GM20000 (cell line): Measurements from ENCODE around the gene E2F3.

Experiments used
- DNase-seq: peaks from one replicate; pipeline ENCODE4 v3.0.0; 2012; ENCODE audit warnings: low spot score
- TF ChIP-seq, protein P1 (sequence below): IDR thresholded peaks from 2 replicates; pipeline ENCODE4 v1.5.1; 2012; ENCODE audit warnings: mild to moderate bottlenecking, control low read depth; ENCODE audit errors: extremely low read depth, missing control alignments

Gene E2F3

DNA sequence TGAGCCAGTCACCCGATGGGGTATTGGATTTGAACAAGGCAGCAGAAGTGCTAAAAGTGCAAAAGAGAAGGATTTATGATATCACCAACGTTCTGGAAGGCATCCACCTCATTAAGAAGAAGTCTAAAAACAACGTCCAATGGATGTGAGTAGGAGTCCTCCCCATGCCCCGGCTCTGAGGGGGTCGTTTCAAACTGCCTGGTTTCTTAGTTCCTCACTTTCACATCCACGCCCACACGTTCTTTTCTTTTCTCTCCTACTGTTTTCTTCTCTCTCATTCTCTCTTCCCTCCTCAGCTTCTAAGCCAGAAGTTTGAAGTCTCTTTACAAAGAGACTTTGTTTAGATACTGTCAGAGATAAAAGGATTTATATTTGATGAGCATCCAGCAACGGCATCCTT lies 79.6 kb downstream of the E2F3 start:
- TF ChIP-seq, protein P1, sequence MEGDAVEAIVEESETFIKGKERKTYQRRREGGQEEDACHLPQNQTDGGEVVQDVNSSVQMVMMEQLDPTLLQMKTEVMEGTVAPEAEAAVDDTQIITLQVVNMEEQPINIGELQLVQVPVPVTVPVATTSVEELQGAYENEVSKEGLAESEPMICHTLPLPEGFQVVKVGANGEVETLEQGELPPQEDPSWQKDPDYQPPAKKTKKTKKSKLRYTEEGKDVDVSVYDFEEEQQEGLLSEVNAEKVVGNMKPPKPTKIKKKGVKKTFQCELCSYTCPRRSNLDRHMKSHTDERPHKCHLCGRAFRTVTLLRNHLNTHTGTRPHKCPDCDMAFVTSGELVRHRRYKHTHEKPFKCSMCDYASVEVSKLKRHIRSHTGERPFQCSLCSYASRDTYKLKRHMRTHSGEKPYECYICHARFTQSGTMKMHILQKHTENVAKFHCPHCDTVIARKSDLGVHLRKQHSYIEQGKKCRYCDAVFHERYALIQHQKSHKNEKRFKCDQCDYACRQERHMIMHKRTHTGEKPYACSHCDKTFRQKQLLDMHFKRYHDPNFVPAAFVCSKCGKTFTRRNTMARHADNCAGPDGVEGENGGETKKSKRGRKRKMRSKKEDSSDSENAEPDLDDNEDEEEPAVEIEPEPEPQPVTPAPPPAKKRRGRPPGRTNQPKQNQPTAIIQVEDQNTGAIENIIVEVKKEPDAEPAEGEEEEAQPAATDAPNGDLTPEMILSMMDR = no peak
- DNase-seq = no peak

- TF ChIP-seq, protein P1 = no peak
- DNase-seq = no peak
Observed at GRCh38 chr6:20483887-20484497, 82.3 kb downstream of the E2F3 start.

DNA sequence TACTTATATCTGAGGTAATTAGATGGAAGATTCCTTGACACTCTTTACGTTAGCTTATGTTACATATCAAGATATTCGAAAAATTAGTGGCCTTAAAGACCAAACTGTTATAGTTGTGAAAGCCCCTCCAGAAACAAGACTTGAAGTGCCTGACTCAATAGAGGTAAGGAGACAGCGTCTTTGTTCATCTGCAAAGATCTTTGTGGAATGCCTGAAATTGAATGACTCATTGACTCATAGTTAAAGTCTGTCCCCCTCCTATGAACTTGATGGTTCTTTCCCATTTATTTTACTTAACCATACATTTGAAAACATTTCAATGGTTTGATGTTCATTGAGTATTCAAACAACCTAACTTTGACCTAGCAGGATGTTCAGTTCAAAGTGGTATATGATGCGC lies 85.0 kb downstream of the E2F3 start:
- TF ChIP-seq, protein P1 = no peak
- DNase-seq = no peak

DNA sequence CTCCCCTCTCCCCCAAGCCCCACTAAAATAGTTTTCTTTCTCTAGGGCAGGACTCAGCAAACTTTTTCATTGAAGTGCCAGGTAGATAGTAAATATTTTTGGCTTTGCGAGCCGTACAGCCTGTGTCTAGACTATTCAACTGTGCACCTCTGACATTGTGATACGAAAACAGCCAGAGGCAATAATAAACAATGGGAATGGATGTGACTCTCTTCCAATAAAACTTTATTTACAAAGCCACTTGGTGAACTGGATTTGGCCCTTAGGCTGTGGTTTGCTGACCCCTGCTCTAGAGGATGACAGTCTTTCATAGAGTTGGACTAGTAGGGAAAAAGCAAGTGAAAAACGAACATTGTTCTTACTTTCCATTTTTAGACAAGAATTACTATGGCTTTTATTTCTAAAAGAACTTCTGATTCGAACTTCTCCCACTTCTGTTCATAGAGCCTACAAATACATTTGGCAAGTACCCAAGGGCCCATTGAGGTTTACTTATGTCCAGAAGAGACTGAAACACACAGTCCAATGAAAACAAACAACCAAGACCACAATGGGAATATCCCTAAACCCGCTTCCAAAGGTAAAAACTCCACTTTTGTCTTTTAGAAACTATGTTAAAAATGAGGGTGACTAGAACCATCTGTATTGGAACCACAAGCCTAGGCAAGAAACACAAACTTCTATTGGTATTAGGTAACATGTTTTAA lies 86.1 kb downstream of the E2F3 start:
- no peak for DNase-seq
- TF ChIP-seq, protein P1 = no peak

DNA sequence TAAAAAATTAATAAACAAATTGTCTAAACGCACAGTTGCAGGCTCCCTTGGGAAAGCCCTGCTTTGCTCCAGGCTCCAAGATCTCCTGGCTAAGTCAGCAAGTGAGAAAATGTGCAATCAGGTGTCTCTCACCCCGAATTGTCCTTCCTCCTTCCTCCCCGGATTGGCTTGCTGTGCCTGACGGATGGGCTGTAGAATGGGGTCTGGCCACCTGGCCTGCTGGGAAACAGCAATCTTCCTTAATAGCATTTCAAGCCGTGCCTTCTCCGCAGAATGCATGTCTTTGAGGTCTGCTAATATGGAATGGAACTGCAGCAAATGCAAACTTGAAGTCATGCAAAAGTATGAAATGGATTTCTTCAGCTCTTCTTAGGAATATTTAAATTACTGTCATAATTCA lies 88.9 kb downstream of the E2F3 start:
- DNase-seq = no peak
- TF ChIP-seq, protein P1 = no peak

- DNase-seq = no peak
Observed at GRCh38 chr6:20492099-20492498, 90.4 kb downstream of the E2F3 start.

DNA sequence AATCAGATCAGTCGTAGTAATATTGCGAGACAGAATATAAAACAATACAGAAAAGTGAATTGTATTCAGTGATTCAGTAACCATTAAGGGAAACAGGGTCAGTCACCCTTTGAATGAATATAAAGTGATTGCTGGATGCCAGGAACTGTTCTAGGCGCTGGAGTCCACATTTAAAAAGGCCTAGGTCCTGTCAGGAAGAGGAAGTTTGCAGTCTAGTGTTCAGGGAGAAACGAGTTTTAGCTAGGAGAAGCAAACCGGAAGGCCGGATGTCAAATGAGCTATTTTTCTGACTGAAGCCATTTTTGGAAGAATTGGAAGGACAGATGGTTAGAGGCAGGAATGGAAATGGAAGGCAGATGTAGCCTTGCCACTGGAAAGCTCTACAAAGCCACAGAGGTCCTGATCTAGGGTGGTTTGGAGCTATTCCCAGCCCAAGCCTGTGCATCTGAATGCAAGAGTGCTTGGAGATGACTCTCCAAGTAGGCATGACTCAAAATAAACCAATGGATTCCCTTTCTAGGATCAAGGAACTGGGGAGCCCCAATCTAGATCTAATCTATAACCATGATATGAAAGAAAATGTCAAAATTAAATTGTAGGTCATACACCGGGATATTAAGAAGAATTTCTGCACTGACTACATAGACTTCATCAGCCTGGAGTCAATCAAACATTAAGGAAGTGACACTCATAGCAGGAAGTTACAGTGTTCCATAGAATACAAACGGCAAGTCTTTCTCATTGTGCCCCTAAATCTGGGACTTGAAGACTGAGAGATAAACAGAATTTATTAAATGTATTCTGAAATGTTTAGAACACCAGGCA lies 95.7 kb downstream of the E2F3 start:
- DNase-seq = no peak
- TF ChIP-seq, protein P1 = no peak

More at GRCh38 chr6:20492099-20492498, 90.4 kb downstream of the E2F3 start:
- TF ChIP-seq, protein P1 = no peak
